Esophagus muscularis mucosa (tissue), 3 donors: ENCODE results near the gene CLN5.

Experiments
- CTCF ChIP-seq, 3 experiments: fragments of 200-600 bp in 2 of 3; fragments of 450-650 bp in 1 of 3; sonication (generic) in 2 of 3; IDR thresholded peaks; one replicate each; pipeline ENCODE4 v1.5.1; 2017 to 2019; ENCODE audit warnings: antibody characterized with exemption in 3 of 3, mild to moderate bottlenecking in 2 of 3, moderate library complexity in 1 of 3
- POLR2A ChIP-seq: fragments of 450-650 bp; IDR thresholded peaks from one replicate; pipeline ENCODE4 v1.6.1; 2017; ENCODE audit warnings: antibody characterized with exemption, moderate library complexity, mild to moderate bottlenecking, low read depth

- TF ChIP-seq CTCF (IDR thresholded peaks at IDR 0.05) (no peak), POLR2A (no peak)
Observed at GRCh38 chr13:77001963-77002587, 10.2 kb downstream of the CLN5 start.
